HG02759 (cell line): ENCODE data around the gene DACT2.
"Not testable (repeated sequence)": the region's sequence is repeated elsewhere in the genome, so short reads cannot be mapped to it uniquely, and the experiment has no call there.

Experiments used
- ATAC-seq: cut with Tn5 transposase; IDR thresholded peaks from one replicate; pipeline ENCODE4 v1.9.1; 2021; ENCODE audit warnings: mild to moderate bottlenecking, moderate library complexity; ENCODE audit not compliant: unreplicated experiment

The DACT2 gene

DNA sequence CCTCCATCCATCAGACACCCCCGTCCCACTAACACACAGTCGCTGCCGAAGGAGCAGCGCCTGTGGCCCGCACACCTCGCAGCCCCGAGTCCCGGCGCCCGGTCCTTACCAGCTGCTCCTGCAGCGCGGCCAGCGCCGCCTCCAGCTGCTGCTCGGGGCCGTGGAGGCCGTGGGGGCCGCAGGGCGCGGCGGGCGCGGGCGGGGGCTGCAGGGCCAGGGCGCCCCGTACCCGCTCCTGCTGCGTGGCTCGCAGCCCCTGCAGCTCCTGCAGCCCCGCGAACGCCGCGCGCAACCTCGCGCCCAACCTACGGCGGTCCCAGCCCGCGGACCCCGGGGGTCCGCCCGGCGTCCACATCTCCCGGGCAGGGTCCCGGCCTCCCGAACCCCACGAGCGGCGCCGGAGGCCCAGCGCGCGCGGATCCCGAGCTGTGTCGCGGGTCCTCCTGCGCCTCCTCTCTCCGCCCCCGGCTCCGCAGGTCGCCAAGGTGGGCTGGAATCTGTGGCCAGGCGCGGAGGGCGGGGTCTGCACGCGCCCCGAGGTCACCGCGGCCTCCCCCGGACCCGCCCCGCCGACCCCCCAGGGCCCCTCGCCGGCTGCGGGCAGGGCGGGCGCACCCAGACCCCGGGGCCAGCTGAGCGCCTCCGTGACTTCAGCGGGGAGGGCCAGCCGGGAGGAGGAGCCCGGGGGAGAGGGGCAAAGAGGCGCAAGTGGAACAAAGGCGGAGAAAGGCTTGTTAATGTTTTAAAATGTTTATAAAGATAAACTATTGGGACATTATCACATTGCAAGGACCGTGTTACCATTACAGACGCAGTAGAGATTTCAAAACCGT is at the start of gene DACT2:
DACT2 (minus strand) TSS at position 499 of the 833 bp plus-strand sequence; CDS start at position 355, 144 bp downstream.
- ATAC-seq = no peak

DNA sequence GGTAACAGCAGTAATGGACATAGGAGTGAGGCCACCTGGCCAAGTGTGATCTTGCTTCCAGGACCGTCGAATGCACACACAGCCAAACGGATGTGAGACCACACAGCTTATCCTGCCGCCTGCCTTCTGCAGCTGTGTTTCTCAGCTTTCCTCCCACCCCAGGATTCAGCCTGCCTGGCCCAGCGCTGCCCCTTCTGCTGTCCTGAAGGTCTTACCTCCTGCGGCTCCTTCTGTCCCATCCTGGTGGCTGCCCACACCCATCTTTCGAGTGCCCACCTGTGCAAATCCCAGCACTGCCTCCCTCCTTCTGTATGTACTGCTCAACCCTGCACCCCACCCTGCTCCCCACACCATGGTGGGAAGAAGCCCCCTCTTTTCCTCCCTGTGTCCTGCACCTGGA is 49.4 kb upstream of the DACT2 start:
- ATAC-seq = no peak

- no peak for ATAC-seq
Measured at GRCh38 chr6:168368066-168368820, 48.7 kb upstream of the DACT2 start.

DNA sequence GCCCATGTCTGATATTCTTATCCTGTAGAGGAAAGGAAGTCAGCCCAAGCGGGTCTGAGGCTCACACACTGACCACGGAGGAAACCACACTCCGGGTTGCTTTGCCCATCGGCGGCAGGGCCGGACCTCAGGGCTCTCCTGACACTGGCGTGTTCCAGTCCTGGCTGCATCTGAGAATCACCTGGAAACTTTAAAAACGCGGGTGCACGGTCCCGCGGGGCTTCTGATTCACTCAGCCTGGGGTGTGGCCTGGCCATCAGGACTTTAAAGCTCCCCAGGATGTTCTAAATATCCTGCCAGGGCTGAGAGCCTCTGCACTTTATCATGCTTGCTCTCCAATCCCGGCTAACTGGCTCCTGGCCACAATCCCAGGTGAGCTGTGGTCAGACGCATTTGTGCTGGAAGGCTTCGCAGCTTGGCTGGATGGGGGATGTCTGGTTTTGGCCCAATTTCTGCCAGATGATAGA is 47.7 kb upstream of the DACT2 start:
- no peak for ATAC-seq

DNA sequence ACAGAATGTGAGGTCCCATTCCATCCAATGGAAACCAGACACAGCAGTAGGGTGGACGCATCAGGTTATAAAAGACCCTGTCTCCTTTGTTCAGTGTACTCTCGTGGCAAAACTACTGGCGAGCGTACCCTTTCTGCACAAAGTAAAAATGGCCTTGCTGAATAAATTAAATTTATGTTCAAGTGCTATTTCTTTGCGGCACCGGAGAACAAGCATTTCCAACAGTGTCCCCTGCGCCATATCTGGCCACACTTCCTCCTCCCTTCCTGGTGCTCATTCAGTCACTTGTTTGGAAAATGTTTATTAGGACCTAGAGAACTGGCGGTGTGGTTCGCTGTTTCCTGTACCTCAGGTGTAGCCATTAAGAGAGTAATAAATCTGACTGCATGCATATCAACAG is 46.9 kb upstream of the DACT2 start:
- ATAC-seq = no peak

DNA sequence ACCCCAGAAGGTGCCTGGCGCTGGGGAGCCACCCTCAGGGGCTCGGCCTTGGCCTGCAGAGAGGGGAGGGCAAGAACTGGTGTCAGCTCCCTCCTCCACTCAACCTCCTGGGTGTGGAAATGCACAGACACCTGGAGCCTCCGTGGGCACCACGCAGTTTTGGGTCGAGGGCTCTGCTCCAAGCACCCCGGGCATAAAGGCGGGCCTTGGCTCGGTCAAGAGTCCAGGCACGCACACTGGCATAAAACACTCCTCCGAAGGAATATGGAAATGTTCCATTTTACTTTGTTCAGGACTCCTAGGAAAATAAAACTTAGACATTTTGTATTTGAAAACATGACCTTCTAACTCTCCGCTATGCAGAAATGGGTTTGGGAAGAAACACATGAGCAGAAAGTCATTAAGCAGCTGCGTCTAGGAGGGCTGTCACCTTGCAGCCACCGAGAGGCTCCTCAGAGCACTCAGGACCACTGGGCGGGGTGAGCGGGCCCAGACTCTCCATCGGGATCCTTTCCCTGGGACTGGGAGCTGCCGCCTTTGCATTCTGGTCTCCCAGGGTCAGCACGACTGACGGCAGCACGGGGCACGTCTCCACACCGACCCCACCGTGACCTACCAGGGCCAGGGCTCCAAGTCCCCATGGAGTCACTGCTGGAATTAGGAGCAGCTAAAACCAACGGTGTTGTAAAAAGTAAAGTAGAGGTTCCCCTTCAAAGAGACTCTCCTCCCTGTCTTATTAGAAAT is 46.0 kb upstream of the DACT2 start:
- no peak for ATAC-seq

DNA sequence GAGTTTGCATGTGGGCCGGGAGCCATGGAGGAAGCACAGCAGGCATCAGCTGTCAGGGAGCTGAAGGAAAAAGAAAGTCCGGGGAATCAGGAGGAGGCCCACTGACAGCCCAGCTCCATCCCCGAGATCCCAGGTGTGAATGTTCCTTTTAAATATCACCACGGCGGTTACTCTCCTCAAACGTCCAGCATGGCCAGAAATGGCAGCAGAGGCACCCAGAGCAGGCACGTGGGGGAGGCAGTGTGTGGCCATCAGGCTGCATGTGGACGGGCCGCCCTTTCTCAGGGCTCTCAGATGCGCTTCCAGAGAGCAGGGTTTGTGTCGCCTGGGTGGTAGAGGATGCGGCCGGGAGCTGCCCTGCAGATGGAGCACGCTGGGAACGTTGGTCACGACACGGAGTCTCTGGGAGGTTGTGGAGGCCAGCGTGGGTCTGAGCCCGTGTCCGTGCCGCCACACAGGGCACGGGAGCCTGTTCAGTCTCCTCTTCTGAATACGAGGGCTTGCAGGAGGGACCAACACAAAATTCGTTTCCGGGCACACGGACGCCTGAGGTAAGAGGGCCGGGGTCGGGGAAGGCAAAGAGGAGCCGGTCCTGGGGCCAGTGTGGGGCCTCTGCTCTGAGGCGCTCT is 45.3 kb upstream of the DACT2 start:
- no peak for ATAC-seq

- no peak for ATAC-seq
Measured at GRCh38 chr6:168363811-168364792, 44.5 kb upstream of the DACT2 start.

GRCh38 chr6:168363302-168363701 is 43.7 kb upstream of the DACT2 start:
- ATAC-seq = no peak

DNA sequence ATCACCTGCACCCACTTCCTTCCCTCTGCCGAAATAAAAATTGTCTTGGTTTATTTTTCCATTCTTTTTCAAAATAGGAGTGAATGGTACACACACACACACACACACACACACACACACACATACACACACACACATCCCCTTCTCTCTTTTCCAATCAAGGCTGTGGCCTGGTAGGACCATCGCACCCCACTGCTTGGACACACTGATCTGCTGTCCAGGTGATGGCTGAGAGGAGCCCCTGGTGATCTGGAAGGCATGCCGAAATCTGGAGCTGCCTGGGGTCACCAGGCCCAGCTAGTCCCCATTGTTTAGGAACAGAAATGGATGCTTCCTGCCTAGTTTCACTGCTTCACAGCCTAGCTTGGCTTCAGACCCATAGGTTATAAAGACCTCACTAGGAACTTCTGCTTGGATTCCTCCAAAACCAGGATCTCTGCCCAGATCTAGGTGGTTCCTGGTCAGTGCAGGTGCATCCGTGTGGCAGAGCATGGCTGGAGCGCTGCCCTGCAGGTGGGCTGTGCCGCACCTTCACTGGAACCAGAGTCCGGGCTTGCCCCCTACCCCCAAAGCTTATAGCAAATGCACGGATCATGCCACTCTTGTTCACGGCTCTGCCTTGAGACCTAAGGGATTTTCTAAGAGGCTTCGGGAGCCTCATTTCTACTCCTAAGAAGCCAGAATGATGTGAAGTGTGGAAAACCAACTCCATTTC is 42.9 kb upstream of the DACT2 start:
- no peak for ATAC-seq

GRCh38 chr6:168361766-168362165 is 42.2 kb upstream of the DACT2 start:
- no peak for ATAC-seq

- ATAC-seq = no peak
Measured at GRCh38 chr6:168359794-168360193, 40.2 kb upstream of the DACT2 start.

DNA sequence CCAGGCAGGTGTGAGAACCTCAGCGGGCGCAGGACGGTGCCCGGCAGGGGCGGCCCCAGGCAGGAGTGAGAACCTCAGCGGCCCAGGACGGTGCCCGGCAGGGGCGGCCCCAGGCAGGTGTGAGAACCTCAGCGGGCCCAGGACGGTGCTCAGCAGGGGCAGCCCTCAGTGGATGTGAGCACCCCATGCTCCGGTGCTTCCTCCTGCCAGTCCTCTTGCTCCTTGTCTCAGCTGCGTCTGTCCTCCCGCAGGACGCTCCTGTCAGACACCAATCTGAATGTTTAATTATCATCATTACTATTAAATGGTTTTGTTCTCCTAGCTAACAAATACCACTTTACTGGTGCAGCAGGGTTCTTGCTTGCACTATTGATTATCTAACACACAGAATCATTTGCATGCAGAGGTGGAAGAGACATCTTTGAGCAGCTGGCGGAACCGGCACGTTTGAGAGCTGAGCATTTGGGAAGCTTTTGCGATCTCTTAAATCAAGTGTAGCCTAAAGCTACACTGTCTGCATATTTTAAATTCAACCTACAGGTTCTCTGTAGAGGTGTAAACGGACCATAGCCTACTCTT is 39.4 kb upstream of the DACT2 start:
- no peak for ATAC-seq

GRCh38 chr6:168356872-168357271 is 37.3 kb upstream of the DACT2 start:
- ATAC-seq = not testable (repeated sequence)

- ATAC-seq = no peak
Measured at GRCh38 chr6:168355716-168356522, 36.3 kb upstream of the DACT2 start.

GRCh38 chr6:168354338-168354737 is 34.8 kb upstream of the DACT2 start:
- ATAC-seq = no peak

DNA sequence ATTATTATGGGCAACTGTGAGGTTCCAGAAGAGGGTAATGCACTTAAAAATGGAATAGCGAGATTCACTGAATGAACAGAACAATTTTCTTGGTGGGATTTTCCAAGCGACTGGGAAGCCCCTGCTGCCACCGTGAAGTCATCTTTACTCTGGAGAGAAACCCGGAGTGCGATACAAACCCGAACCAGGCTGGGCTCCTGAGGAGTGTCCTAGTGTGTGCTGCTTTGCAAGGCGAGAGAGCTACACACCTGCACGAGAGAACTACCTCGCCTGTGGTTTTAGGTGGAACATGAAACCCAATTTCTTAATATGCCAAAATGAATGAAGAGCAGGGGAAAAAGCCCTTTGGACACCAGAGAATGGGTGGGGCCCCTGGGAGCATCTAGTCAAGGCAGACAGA is 33.5 kb upstream of the DACT2 start:
- no peak for ATAC-seq

DNA sequence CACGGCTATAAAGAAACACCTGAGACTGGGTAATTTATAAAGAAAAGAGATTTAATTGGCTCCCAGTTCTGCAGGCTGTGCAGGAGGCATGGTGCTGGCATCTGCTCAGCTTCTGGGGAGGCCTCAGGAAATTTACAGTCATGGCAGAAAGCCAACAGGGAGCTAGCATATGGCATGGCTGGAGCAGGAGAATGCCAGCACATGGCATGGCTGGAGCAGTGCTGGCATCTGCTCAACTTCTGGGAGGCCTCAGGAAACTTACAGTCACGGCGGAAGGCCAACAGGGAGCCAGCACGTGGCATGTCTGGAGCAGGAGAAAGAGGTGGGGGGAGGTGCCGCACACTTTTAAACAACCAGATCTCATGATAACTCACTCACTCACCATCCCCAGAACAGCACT is 32.5 kb upstream of the DACT2 start:
- no peak for ATAC-seq
